ENCODE results near the gene AGAP1. TPM values are rescaled to one million over a fixed set of nuclear protein-coding genes. Genes with fewer than 3 reads are reported as not detected.

AGAP1 gene
- total RNA-seq, 1 donor = 18.5 TPM

DNA sequence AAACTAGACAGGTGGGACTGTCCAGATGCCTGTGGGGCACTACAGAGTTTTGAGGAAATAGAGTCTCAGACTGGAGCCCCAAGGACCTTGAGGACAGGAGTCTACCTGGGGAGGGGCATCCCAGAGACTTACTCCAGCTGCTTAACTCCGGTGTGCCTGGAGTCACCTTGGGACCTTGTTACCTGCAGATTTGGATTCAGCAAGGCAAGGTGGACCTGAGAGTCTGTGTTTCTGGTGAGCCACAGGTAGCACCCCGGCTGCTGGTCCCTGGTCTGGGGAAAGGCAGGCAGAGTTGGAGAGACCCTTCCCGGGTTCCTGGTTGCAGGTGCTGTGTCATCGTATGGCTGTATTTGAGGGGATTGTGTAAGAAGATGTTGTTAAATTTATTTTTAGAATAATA, 102.4 kb downstream of the AGAP1 start:
- Histone ChIP-seq H4K20me1 (ENCODE audit: insufficient read depth, low read length) (peaks cover 69% of the 10 kb centered on the region), H3K4me2 (ENCODE audit: insufficient read depth, low read length) (no peak overlapping the region), H3K4me1 (ENCODE audit: insufficient read depth, low read length) (peaks cover 12% of the 10 kb centered on the region), H3K27ac (ENCODE audit: low read depth, low read length) (no peak overlapping the region), H3K4me3 (ENCODE audit: insufficient read depth, low read length) (no peak overlapping the region), H3K27me3 (ENCODE audit: insufficient read depth, low read length) (no peaks in the 10 kb centered on the region), H3K79me2 (ENCODE audit: insufficient read depth, low read length) (peaks cover 50% of the 10 kb centered on the region), H3K36me3 (ENCODE audit: insufficient read depth, low read length) (no peaks in the 10 kb centered on the region), H2AFZ (ENCODE audit: low read length) (no peak overlapping the region), H3K9me3 (ENCODE audit: low read depth, low read length) (no peaks in the 10 kb centered on the region)
- DNase-seq (ENCODE audit: insufficient read length, low spot score, missing footprints) = no peak
- TF ChIP-seq, protein P1, sequence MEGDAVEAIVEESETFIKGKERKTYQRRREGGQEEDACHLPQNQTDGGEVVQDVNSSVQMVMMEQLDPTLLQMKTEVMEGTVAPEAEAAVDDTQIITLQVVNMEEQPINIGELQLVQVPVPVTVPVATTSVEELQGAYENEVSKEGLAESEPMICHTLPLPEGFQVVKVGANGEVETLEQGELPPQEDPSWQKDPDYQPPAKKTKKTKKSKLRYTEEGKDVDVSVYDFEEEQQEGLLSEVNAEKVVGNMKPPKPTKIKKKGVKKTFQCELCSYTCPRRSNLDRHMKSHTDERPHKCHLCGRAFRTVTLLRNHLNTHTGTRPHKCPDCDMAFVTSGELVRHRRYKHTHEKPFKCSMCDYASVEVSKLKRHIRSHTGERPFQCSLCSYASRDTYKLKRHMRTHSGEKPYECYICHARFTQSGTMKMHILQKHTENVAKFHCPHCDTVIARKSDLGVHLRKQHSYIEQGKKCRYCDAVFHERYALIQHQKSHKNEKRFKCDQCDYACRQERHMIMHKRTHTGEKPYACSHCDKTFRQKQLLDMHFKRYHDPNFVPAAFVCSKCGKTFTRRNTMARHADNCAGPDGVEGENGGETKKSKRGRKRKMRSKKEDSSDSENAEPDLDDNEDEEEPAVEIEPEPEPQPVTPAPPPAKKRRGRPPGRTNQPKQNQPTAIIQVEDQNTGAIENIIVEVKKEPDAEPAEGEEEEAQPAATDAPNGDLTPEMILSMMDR (IDR thresholded peaks at IDR 0.05; ENCODE audit: extremely low read depth, low read depth, low read length) = no peak

DNA sequence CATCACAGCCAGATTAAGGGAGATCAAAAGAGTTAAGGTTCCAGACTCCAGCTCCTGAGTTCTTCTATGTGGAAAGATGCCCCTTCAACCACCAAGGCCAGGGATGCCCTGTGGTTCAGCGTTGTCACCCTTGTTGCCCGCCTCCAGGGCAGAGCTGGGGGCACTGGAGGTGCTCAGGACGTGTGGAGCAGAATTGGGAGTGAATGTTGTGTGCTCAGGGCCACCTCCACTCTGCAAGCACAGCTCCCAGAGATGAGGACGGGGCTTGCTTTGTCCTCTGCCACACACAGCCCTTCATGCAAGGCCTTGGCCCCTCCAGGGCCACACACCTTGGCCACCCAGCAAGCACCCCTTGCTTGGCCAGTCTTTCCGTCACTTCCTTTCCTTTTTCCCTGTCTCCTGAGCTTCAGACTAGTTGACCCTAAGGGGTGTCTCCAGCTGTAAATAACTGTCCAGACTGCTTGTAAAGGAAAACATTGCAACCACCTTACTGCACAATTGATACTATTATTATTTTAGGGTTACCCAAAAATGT, 103.3 kb downstream of the AGAP1 start:
- Histone ChIP-seq H3K27ac (ENCODE audit: low read depth, low read length) (no peak overlapping the region), H3K4me3 (ENCODE audit: insufficient read depth, low read length) (no peak overlapping the region), H3K36me3 (ENCODE audit: insufficient read depth, low read length) (no peaks in the 10 kb centered on the region), H3K79me2 (ENCODE audit: insufficient read depth, low read length) (peaks cover 55% of the 10 kb centered on the region), H3K9me3 (ENCODE audit: low read depth, low read length) (no peaks in the 10 kb centered on the region), H3K27me3 (ENCODE audit: insufficient read depth, low read length) (no peaks in the 10 kb centered on the region), H2AFZ (ENCODE audit: low read length) (no peak overlapping the region), H4K20me1 (ENCODE audit: insufficient read depth, low read length) (peaks cover 71% of the 10 kb centered on the region), H3K4me1 (ENCODE audit: insufficient read depth, low read length) (peaks cover 4% of the 10 kb centered on the region), H3K4me2 (ENCODE audit: insufficient read depth, low read length) (no peak overlapping the region)
- TF ChIP-seq, protein P1 (IDR thresholded peaks at IDR 0.05; ENCODE audit: extremely low read depth, low read depth, low read length) = no peak
- DNase-seq (ENCODE audit: insufficient read length, low spot score, missing footprints) = no peak

DNA sequence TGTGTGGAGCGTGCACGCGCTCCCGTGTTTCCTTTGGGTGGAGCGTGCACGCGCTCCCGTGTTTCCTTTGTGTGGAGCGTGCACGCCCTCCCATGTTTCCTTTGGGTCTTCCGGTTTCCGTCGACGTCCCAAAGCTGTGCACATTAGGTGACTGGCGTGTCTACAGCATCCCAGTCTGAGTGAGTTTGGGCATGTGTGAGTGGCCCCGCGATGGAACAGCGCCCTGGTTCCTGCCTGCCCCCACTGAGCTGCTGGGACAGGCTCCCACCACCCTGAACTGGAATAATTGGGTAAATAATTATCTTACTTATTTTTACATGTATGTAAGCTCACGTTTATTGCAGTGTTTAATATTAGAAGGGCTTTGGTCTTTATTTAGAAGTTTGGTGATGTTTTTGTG, 104.2 kb downstream of the AGAP1 start:
- no peak overlapping the region for H3K4me2 ChIP-seq (ENCODE audit: insufficient read depth, low read length)
- no peak overlapping the region for H3K27ac ChIP-seq (ENCODE audit: low read depth, low read length)
- peaks cover 67% of the 10 kb centered on the region for H4K20me1 ChIP-seq (ENCODE audit: insufficient read depth, low read length)
- H2AFZ ChIP-seq (ENCODE audit: low read length) = no peak overlapping the region
- H3K36me3 ChIP-seq (ENCODE audit: insufficient read depth, low read length) = no peaks in the 10 kb centered on the region
- no peaks in the 10 kb centered on the region for H3K27me3 ChIP-seq (ENCODE audit: insufficient read depth, low read length)
- H3K4me1 ChIP-seq (ENCODE audit: insufficient read depth, low read length) = no peaks in the 10 kb centered on the region
- peaks cover 57% of the 10 kb centered on the region for H3K79me2 ChIP-seq (ENCODE audit: insufficient read depth, low read length)
- H3K4me3 ChIP-seq (ENCODE audit: insufficient read depth, low read length) = no peak overlapping the region
- H3K9me3 ChIP-seq (ENCODE audit: low read depth, low read length) = no peaks in the 10 kb centered on the region
- TF ChIP-seq, protein P1 (IDR thresholded peaks at IDR 0.05; ENCODE audit: extremely low read depth, low read depth, low read length) = no peak
- no peak for DNase-seq (ENCODE audit: insufficient read length, low spot score, missing footprints)

GRCh38 chr2:235598532-235599531, 105.0 kb downstream of the AGAP1 start:
- Histone ChIP-seq H3K4me3 (ENCODE audit: insufficient read depth, low read length) (no peak overlapping the region), H3K27ac (ENCODE audit: low read depth, low read length) (no peak overlapping the region), H3K4me2 (ENCODE audit: insufficient read depth, low read length) (no peak overlapping the region), H2AFZ (ENCODE audit: low read length) (no peak overlapping the region), H3K9me3 (ENCODE audit: low read depth, low read length) (no peaks in the 10 kb centered on the region), H3K36me3 (ENCODE audit: insufficient read depth, low read length) (no peaks in the 10 kb centered on the region), H3K4me1 (ENCODE audit: insufficient read depth, low read length) (no peaks in the 10 kb centered on the region), H3K79me2 (ENCODE audit: insufficient read depth, low read length) (peaks cover 62% of the 10 kb centered on the region), H4K20me1 (ENCODE audit: insufficient read depth, low read length) (peaks cover 59% of the 10 kb centered on the region), H3K27me3 (ENCODE audit: insufficient read depth, low read length) (no peaks in the 10 kb centered on the region)
- DNase-seq (ENCODE audit: insufficient read length, low spot score, missing footprints) = no peak
- TF ChIP-seq, protein P1 (IDR thresholded peaks at IDR 0.05; ENCODE audit: extremely low read depth, low read depth, low read length) = no peak
